NCI-H748 treated with DMSO at 0.1 percent for 48 hours (cell line): ENCODE measurements around the gene RRAGC.
"Not testable (repeated sequence)": the region's sequence is repeated elsewhere in the genome, so short reads cannot be mapped to it uniquely, and the experiment has no call there.

ENCODE experiments used
- DNase-seq: peaks from one replicate; lab custom pipeline; 2025; lab: John Stamatoyannopoulos, UW

The RRAGC gene

DNA sequence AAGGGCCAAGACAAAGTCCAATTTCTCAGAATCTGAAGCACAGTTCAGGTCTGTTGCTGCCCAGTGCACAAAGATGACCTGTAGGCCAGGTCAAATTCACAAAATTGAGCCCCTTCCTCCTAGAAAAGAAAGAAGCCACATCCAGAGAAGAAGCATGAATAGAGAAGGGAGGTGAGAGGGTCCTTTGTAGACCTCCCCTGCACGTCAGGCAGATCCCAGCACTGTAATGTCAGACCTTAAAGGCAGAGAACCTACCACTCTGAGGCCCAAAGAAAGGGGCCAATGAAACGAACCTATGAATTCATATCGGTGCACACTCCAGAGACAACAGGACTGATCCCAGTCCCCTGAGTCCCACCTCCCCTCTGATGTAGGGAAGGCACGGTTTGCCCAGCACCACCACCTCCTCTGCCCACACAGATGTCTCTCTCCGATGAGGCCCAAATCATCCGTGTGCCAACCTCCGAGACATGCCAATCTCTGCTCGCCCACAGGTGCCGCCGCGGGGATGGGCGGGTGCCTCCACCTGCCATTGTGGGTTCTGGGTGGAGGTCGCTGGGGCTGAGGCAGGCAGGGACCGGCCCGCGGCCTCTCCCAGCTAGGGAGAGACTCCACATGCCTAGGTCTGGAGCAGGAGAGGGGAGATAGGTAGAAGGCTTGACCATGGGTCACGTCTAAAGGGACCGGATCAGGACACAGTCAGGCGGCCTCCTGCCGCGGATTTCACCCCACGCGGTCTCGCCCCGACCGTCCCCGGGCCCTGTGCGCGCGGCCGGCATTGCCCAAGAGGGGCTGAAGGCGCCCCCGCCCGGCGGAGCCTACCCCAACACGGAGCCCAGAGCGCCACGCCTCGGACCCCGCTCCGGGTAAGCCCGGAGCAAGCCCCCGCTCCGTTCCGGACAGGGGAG lies 42.1 kb downstream of the RRAGC start:
- no peak for DNase-seq

DNA sequence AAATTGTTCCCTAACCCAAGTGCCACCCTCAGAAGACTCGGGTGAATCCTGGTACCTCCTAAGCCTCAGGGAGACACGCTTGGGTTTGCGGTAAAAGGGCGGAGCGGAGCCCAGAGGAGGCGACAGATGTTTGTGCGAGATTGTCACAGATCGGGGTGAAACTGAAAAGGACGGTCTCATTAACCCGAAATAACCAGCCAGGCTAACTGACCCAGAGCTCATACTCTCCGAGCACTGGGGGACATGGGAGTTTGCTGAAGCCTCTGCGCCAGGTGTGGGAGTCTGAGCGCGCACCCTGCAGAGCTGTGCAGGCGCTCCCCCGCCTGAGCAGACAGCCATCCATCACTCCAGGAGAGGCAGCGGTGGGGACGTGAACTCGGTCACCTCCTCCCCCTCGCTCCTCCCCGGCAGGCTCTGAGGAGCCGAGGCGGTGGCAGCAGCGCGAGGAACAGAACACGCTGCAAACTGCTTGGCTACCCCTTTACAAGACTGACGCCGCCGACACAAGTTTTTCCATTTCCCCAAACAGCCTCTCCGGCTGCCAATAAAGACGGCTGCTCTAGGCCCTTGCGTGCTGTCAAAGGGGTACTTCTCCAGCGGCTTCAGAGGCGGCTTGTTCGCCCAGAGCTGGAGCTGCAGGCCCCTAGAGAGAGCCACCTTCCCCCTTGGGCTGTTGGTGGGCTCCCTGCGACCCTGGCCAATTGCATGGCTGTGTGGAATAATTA lies 43.5 kb downstream of the RRAGC start:
- no peak for DNase-seq

DNA sequence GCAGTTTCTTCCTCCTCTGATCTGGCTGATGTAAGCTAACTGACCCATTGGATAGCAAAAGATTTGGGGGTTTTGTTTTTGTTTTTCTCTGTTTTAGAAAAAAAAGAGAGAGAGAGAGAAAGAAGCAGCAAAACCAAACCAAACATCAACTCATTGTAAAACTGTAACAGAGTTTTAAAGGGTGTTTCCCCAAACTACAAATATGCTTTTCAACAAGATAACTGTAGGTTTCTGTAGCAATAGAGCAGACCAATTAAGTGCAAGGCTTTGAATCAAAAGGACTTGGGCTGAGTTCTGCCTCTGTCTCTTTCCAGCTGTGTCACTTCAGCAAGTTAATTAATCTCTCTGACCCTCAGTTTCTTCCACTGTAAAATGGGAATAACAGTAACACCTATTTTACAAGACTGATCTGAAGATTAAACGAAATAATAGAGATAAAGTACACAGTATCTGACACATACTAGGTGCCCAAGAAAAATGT lies 44.5 kb downstream of the RRAGC start:
- DNase-seq = no peak

DNA sequence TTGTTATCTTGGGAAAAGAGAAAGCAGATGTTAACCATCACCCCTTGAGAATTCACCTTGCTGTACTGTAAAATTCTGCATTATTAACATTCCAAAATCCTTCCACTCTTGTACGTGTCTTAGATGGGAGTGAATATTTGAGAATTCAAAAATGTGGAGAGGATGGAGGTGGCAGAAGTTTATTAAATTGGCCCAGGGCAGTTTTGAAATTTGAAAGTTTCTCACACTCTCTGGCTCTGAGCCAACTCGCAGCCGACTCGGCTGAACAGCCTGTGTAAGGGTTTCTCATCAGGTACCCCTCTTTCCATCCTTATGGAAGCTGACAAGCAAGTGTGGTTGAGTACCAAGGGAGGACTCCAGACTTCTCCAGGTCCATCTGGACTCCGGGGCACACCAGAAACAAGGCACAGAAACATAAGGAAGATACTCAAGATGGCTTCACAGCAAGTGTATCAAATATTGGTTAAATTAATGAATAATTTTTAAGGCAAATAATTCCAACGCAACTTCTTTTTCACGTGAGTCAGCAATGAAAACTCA lies 45.1 kb downstream of the RRAGC start:
- DNase-seq = no peak

DNA sequence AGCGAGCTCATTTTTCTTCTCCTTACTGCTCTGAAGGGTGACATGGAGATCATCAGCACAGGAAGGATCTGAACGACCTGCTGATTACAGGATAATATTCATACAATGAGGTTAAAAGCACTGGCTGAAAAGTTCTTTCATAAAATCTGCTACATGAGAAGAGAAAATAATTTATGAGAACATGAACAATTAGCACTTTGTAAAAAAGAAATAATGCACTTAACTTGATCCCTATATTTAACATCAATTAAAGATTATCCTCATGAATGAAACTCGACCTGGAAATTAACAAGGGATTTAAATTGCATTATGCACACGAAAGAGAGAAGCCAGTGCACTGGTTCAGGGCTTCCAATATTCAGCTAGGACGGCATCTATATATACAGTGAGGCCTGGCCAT lies 46.6 kb downstream of the RRAGC start:
- no peak for DNase-seq

DNA sequence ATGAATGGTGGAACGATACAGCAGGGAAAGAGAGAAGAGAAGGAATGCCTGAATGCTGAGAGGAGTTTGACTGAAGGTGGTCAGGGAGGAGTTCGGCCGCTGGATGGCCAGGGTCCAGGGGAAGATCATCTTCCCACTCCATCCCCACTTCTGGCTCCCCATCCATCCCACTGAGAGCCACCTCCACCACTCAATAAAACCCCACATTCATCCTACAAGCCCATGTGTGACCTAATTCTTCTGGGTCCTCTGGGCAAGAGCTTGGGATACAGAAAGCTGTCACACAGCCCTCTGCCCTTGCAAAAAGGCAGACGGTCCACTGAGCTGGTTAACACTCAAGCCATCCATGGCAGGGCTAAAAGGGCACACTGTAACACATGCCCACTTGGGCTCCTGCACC lies 48.1 kb downstream of the RRAGC start:
- not testable (repeated sequence) for DNase-seq

DNA sequence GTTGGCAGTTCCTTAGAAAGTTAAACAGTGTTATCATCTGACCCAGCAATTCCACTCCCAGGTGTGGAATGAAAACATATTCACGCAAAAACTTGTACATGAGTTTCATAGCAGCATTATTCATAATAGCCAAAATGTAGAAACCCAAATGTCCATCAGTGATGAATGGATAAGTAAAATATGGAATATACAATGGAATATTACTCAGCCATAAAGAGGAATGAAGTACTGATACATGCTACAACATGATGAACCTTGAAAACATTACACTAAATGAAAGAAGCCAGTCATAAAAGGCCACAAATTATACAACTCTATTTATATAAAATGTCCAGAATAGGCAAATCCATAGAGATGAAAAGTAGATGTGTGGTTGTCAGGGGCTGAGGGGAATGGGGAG lies 53.5 kb downstream of the RRAGC start:
- DNase-seq = no peak

DNA sequence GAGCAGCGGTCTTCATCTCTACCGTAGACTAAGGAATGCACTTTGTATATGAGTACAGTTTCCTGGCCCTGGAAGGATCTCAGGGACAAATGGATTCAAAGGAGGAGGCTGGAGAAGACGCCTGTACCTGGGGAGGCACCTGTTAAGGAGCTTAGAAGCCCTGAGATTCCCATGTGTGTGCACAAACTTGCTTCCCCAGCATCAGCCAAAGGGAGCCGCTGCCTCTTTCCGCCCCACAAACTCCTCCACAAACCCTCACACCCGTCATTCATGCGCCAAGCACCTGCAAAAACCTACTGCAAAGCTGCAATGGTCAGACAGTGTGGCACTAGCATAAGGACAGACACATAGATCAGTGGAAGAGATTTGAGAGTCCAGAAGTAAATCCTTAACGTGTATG lies 54.5 kb downstream of the RRAGC start:
- no peak for DNase-seq

DNA sequence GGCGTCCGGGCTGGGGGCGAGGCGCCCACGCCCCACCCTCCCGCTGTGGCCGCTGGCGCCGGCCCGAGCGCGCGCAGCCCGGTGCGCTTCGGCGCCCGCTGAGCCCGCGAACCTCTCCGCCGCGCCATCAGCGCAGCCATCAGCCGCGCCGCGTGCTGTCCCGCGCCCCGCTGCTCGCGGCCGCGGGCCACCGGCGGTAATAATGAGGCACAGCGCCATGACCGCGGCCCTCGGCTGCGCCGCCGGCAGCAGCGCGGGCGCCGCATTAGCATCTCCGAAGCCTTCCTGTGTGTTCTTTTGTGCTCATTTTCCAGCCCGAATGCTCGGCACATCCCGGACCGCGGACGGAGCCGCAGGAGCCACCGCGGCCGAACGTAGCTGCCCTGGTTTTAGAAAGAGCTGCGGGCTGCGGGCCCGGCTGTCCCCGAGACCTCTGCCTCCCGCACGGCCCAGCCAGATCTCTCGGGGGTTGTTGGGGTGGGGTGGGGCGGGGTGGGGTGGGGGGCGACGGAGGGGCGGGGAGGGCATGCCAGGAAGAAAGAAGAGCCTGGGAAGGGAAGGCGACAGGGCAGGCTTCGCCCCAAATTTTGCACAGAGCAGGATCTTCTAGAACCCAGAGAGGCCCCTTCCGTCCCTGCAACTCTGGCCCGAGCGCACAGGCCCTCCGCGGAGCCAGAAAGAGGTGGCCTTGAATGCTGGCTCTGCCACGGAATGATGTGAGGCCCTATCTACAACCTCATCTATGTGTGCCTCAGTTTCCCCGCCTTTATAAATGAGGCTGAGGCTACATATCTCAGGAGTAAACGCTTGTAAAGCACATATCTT lies 55.3 kb downstream of the RRAGC start:
- no peak for DNase-seq

DNA sequence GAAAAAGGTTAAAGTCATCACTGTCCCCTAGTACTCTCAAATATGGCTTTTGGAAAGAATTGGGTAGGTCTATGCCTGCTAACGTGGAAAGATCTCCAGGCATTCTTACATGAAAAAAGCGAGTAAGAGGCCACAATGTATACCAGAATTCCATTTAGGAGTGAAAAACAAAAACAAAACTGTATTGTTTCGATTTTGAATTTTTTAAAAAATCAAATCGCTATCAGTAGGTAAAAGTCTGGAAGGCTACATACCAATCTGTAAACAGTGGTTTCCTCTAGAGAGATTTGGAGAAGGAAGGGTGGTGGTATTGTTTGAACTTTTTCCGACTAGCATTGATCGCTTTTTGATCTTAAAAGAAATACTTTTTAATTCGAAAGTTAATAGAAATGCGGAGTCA lies 55.9 kb downstream of the RRAGC start:
- no peak for DNase-seq

DNA sequence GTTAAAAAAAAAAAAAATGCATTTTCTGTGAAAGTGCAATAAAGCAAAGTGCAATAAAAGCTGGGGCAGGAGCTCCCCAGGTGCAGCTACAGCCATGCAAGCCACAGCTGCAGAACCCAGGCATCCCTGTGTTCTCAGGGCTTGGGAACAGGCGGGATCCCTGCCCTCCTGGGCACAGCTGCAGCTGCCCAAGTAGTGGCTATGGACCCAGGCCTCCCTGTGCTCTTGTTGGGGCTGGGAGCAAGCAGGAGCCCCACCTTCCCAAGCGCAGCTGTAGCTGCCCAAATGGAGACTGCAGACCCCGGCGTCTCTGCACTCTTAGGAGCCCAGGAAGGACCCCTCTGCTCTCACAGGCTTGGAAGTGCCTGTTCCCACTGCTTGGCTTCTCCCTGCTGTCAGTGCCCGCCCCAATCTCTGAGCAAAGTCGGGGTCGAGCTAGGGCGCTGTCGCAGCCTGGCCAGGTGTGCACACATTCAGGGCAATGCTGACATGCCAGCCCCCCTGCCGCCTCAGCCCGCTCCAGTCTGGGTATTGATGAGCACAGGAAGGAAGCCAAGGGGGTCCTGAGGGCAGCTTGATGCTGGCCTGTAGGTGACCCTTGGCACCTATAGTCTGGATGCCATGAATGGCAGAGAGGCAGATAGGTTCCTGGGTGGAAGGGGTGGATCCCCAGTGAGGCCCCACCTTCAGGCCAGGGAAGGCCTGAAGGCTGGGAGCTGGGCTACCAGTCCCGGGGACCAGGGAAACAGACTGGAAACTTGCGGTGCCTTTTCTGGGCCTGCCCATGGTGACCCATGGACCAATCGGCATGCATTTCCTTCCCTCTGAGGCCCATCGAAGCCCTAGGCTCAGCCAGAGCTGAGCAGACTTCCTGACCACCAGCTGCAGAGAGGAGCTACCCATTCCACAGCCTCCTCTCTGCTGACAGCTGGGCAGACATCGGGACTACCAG lies 58.6 kb downstream of the RRAGC start:
- no peak for DNase-seq

DNA sequence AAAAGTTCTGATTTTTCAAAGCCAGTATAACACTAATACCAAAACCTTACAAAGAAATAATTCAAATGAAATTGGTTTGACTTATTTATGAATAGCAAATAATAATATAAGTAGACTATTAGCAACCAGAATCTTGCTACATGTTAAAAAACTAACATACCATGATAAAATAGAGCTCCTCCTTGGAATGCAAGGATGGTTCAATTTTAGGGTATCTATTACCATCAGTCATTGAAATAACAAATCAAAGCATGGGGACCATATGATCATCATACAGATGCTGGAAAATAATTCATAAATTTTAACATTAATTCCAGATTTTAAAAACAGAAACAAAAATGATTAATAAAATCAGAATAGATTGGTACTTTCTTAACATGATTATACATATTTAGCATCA lies 66.3 kb downstream of the RRAGC start:
- DNase-seq = no peak

DNA sequence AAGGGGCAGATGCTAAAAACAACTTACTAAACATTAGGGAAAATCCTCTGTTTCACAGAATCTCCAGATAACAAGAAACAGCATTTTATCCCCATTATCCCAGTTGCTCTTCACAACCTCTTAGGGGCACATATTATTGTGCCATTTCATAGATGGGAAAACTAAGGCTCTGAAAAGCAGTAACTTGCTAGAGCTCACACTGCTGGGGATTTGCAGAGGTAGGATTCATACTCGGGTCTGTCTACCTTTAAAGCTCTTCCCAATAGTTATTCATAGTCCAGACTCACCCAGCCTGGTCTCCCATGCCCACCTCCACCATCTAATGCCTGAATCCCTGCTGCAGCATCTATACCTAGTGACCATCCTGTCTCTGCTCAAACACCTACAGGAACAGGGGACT lies 67.7 kb downstream of the RRAGC start:
- no peak for DNase-seq

DNA sequence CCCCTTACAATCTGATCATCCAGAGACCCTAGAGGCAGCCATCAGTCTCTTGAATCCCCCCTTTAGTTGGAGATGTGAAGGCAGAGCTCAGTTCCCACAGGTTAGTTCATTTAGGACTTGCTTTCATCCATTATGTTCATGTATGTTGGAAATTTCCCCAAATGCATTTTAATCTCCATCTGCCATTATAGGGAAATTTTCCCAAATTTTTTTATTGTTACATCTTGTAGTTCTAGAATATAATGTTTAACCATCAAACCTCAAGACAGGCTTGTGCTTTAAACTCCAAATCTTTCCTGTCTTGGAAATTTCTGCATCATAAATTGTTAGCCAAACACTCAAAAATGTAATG lies 68.4 kb downstream of the RRAGC start:
- DNase-seq = no peak

DNA sequence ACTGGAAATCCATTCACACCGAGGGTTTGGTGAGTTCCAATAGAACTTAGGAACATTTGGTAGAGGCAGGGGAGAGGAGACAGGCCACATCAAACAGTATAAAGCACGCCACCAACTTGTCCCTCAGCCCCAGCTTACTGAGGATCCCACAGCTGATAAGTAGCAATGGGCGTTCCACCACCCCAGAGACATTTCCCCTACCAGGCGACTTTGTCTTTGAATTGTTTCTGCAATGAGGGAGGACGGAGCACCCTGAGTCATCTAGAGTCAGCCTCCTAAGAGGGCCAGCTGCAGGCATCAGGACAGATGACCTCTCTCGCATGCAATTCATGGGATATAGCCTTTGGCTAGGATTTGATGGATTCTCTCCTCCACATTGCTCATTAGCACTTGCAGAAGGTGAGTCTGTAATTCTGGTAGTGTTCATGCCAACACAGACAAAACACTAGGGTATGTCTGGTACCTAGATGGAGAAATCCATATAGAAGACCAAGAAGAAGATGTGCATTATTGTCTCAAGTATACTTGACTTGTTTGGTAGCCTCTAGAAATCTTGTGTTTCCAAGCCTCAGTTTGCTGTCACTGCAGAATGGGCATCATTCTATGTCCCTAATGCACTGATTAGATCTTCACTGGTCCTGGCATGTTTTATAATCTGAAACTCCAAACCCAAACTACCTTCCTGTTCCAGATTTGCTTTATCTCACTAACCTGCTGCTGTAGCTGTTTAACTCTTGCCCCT lies 69.0 kb downstream of the RRAGC start:
- no peak for DNase-seq

DNA sequence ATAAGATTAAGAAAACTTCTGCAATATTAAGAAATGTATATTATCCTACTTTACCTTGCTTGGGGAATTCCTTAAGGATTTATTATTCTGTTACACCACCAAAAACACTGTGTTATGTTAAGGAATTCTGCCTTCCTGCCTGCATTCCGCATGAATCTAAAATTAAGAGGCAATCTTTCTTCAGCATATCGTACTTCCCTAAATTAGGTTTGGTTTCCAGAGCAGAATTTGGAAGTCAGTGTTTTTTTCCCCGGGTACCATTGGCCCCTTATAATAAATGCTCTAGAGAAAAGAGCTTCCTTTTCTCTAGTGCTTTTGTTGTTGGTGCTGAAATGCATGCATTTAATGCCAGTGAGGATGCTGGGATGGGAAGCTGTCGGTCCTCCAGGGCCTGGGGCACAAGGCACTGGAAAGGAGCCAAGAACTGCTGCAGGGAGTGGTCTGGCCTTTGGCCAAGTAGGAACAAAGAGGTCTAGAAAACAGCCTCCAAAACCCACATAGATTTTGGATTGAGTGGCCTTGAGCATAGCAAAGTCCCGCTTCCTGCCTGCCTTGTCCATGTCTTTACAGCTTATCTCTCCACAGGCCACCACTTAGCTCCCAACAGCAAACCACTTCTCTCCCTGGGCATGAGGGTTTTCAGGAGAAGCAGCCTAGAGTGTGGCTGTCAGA lies 69.9 kb downstream of the RRAGC start:
- peak; percentile 15 for DNase-seq

DNA sequence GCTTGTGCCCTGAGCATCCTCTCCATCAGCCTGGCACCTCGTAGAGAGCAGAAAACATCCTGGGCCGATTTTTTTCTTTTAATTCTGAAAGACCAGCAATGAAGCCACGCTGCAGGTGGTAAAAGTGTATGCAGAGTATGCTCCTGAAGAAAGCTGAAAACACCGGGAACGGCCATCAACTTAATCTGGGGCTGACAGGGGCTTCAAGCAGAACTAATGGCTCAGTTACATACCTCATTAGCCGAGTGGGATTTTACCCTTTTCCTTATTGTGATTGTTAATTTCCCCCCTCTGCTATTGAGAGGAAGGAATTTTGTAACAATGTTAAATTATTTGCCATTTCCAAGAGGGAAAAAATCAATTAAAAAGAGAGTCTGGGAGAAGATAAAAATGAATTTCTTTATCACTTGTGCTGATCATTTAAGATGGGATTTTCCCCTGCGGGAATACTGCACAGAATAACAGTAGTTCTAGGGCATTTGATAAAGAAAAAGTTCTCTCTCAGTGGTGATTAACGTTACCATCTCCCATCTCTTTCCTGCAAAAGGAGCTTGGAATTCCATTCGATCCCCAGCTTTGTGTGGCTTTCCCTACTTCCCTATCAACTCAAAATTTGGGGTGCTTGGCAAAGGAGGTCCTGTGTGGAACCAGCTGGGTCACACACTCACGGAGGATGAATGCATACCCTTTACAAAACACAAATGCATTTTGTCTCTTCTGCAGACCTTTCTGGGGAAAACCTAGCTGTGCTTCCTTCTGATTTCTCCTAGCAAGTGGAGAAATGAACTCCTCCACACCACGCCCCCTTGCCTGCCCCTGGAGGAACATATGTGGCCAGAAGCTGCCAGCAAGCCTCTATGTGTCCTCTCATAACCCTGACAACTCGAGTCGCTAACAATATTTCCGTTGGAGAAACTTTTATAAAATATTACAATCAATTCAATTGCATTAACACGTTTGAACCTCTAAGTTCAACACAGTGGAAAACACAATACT lies 70.9 kb downstream of the RRAGC start:
- DNase-seq = no peak
